H1 (cell line): ENCODE measurements around the gene OR10C1. TPM values are rescaled to one million over a fixed set of nuclear protein-coding genes. Genes with fewer than 3 reads are reported as not detected.

Experiments
- HDAC2 ChIP-seq, 2 experiments: fragments of 300-600 bp in 1 of 2; sonication (generic) in 1 of 2; IDR thresholded peaks; 2 replicates each; pipeline ENCODE4 v1.6.1; 2011 to 2012; ENCODE audit warnings: low read depth in 2 of 2, low read length in 2 of 2, mild to moderate bottlenecking in 2 of 2, moderate library complexity in 2 of 2, borderline replicate concordance in 1 of 2, inconsistent platforms in 1 of 2
- SP1 ChIP-seq: IDR thresholded peaks from 2 replicates; pipeline ENCODE4 v1.6.1; 2011; ENCODE audit warnings: low read depth, low read length
- polyA plus RNA-seq, 7 experiments: library from polyadenylated mRNA; depleted of rRNA in 3 of 7; stranded (reverse) in 5 of 7; unstranded in 2 of 7; fragments of >200 nt in 5 of 7; fragments of 200-250 nt in 2 of 7; gene quantifications; 1 replicate in 5 of 7; 2 replicates in 1 of 7; 4 replicates in 1 of 7; pipeline versions ENCODE4 v1.2.1 to v1.2.3, GENCODE V29; 2011 to 2013; ENCODE audit warnings: missing spikeins in 2 of 7, mixed read lengths in 2 of 7
- total RNA-seq: library from RNA; stranded (reverse); fragmentation: NEBNext Ultra II Directional; extraction: Animal tissue kit (Norgen Biotek cat#: 25700); gene quantifications from 2 replicates; pipeline ENCODE4 v1.2.1, GENCODE V29; 2021

Gene OR10C1
- total and polyA plus RNA-seq, 2 of the 8 experiments (the other 6 are each of a cell fraction or from before 2014, with no cell fraction given): not detected

- TF ChIP-seq HDAC2 (IDR thresholded peaks at IDR 0.05; ENCODE audit: borderline replicate concordance in 1 of 2, low read depth in 2 of 2, low read length in 2 of 2) (peak in 1 of 2 experiments; percentile 46; a peak in 1 of 4 replicates), SP1 (no peak)
Measured at GRCh38 chr6:29451471-29452193, 12.5 kb downstream of the OR10C1 start (continued).
